Measurements from ENCODE around the gene WDR49. TPM values are rescaled to one million over a fixed set of nuclear protein-coding genes. Genes with fewer than 3 reads are reported as not detected.

Gene WDR49
- total RNA-seq, 2 experiments from 2014 or later: 0.42 to 1.1 TPM

DNA sequence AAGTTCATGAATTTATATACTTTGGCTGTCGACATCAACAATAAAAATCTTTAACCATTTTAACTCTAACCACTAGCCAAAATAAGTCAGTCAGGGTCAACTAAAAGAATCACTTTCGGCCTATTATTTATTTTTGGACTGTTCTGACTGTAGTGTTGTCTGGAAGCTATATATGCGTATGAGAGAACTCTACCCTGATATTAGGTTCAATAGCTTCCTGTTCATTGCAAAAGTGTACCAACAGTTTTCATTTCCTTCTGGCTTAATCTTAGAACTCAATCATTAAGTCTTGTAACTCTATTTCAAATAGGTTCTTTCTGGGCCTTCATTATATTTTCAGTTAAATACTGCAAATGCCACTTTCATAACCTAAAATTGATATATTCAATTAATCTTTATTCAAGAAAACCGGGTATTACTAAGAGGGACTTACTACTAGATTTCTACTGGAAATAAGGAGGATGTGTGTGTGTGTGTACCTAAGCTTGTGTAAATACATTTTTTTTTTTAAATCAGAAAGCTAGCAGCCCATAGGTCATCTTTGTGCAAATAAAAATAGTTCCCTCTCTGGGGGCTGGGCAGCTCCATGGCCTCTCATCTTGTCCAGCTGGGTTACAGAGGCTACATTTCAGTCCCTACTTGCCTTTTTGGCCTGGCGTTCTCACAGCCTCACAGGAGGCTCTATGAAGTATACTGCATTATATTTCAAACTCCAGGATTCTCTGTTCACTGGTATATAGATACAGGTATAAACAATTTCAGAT, 185.7 kb downstream of the WDR49 start:
- no peaks in the 10 kb centered on the region for H3K4me1 Mint-ChIP-seq (ENCODE audit: low read depth)
- no peaks in the 10 kb centered on the region for H3K36me3 ChIP-seq (ENCODE audit: insufficient read depth, low read length)
- no peak for TF ChIP-seq CTCF (IDR thresholded peaks at IDR 0.05)
- H3K27ac ChIP-seq (ENCODE audit: low read depth in 1 of 2, low read length in 2 of 2): no peak overlapping the region
- no peaks in the 10 kb centered on the region for H3K27me3 Mint-ChIP-seq
- H3K36me3 Mint-ChIP-seq (ENCODE audit: low read depth): no peaks in the 10 kb centered on the region
- POLR2A ChIA-PET: no interaction called here
- no peaks in the 10 kb centered on the region for H3K9me3 ChIP-seq (ENCODE audit: control insufficient read depth in 1 of 2, insufficient read depth in 1 of 2, low read length in 2 of 2)
- no peak overlapping the region for H3K27ac Mint-ChIP-seq
- ATAC-seq (ENCODE audit: poor library complexity) (no peak), DNase-seq (no peak)
- H3K27me3 ChIP-seq (ENCODE audit: control insufficient read depth in 1 of 2, insufficient read depth in 2 of 2, low read length in 2 of 2): no peaks in the 10 kb centered on the region
- intact Hi-C loops (cut with DNase I, micrococcal nuclease): no loop called here
- CTCF ChIA-PET: no interaction called here
- H3K4me1 ChIP-seq (ENCODE audit: insufficient read depth, low read length): no peaks in the 10 kb centered on the region
- no peaks in the 10 kb centered on the region for H3K9me3 Mint-ChIP-seq
- no peak overlapping the region for H3K4me3 Mint-ChIP-seq
- H3K4me3 ChIP-seq (ENCODE audit: low read length): no peak overlapping the region

GRCh38 chr3:167466966-167467365, 186.8 kb downstream of the WDR49 start:
- ATAC-seq (ENCODE audit: poor library complexity): no peak
- Histone ChIP-seq H3K27ac (ENCODE audit: low read depth in 1 of 2, low read length in 2 of 2) (no peak overlapping the region), H3K36me3 (ENCODE audit: insufficient read depth, low read length) (no peaks in the 10 kb centered on the region), H3K4me1 (ENCODE audit: insufficient read depth, low read length) (no peaks in the 10 kb centered on the region), H3K4me3 (ENCODE audit: low read length) (no peak overlapping the region), H3K27me3 (ENCODE audit: control insufficient read depth in 1 of 2, insufficient read depth in 2 of 2, low read length in 2 of 2) (no peaks in the 10 kb centered on the region), H3K9me3 (ENCODE audit: control insufficient read depth in 1 of 2, insufficient read depth in 1 of 2, low read length in 2 of 2) (no peaks in the 10 kb centered on the region)
- no peak for TF ChIP-seq CTCF (IDR thresholded peaks at IDR 0.05)
- Mint-ChIP-seq H3K4me1 (ENCODE audit: low read depth) (no peaks in the 10 kb centered on the region), H3K27ac (no peak overlapping the region), H3K9me3 (no peaks in the 10 kb centered on the region), H3K27me3 (no peaks in the 10 kb centered on the region), H3K36me3 (ENCODE audit: low read depth) (no peaks in the 10 kb centered on the region), H3K4me3 (no peak overlapping the region)
- intact Hi-C loops (cut with DNase I, micrococcal nuclease): no loop called here
- ChIA-PET CTCF (no interaction called here), POLR2A (no interaction called here)
- DNase-seq: no peak

DNA sequence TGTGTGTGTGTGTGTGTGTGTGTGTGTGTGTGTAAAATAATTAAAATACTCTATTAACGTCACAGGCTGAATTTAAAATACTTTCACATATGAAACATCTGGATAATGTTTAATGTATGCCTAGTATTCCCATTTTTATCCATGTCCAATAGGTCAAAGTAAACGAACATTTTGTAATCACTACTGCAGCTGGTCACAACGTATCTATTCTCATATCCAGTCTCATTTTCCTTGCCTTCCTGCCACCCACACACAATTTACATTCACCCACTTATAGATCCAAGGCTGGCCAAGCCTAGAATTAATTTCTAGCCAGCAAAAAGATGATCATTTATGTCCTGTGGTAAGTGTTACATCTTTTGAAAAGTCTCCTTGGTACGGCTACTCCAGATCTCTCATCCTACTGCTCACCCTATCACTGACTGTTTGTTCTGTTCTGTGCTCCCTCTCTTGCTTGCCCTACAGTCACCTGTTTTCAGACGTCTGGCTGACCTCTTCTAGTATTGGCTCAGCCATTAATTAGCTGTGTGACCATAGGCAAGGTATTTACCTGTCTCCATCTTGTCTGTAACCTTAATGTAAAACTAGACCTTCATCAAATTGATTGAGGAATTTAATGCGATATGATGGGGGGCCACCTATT, 197.5 kb downstream of the WDR49 start:
- Histone ChIP-seq H3K4me3 (ENCODE audit: low read length) (no peak overlapping the region), H3K27me3 (ENCODE audit: control insufficient read depth in 1 of 2, insufficient read depth in 2 of 2, low read length in 2 of 2) (no peaks in the 10 kb centered on the region), H3K36me3 (ENCODE audit: insufficient read depth, low read length) (no peaks in the 10 kb centered on the region), H3K4me1 (ENCODE audit: insufficient read depth, low read length) (no peaks in the 10 kb centered on the region), H3K9me3 (ENCODE audit: control insufficient read depth in 1 of 2, insufficient read depth in 1 of 2, low read length in 2 of 2) (no peaks in the 10 kb centered on the region), H3K27ac (ENCODE audit: low read depth in 1 of 2, low read length in 2 of 2) (no peak overlapping the region)
- H3K4me1 Mint-ChIP-seq (ENCODE audit: low read depth): no peaks in the 10 kb centered on the region
- DNase-seq (no peak), ATAC-seq (ENCODE audit: poor library complexity) (no peak)
- TF ChIP-seq CTCF (IDR thresholded peaks at IDR 0.05): no peak
- intact Hi-C loops (cut with DNase I, micrococcal nuclease): no loop called here
- H3K27me3 Mint-ChIP-seq: no peaks in the 10 kb centered on the region
- H3K9me3 Mint-ChIP-seq: no peaks in the 10 kb centered on the region
- POLR2A ChIA-PET: no interaction called here
- H3K4me3 Mint-ChIP-seq: no peak overlapping the region
- H3K27ac Mint-ChIP-seq: no peak overlapping the region
- CTCF ChIA-PET: no interaction called here
- no peaks in the 10 kb centered on the region for H3K36me3 Mint-ChIP-seq (ENCODE audit: low read depth)
